SH-SY5Y (cell line): Measurements from ENCODE around the gene LRRC8A.

ENCODE experiments used
- GATA2 ChIP-seq: IDR thresholded peaks from 2 replicates; pipeline ENCODE4 v1.6.1; 2011; ENCODE audit warnings: mild to moderate bottlenecking, low read depth, low read length
- GATA3 ChIP-seq: IDR thresholded peaks from 2 replicates; pipeline ENCODE4 v1.6.1; 2011; ENCODE audit warnings: low read depth, mild to moderate bottlenecking, low read length, moderate library complexity

Gene LRRC8A

GRCh38 chr9:128928624-128929023 is 46.7 kb downstream of the LRRC8A start:
- no peak for TF ChIP-seq GATA3
- TF ChIP-seq GATA2, result no peak

GRCh38 chr9:128929560-128929959 is 47.6 kb downstream of the LRRC8A start:
- TF ChIP-seq GATA3 (no peak), GATA2 (no peak)

GRCh38 chr9:128933731-128934130 is 51.8 kb downstream of the LRRC8A start:
- TF ChIP-seq GATA3 (no peak), GATA2 (no peak)

DNA sequence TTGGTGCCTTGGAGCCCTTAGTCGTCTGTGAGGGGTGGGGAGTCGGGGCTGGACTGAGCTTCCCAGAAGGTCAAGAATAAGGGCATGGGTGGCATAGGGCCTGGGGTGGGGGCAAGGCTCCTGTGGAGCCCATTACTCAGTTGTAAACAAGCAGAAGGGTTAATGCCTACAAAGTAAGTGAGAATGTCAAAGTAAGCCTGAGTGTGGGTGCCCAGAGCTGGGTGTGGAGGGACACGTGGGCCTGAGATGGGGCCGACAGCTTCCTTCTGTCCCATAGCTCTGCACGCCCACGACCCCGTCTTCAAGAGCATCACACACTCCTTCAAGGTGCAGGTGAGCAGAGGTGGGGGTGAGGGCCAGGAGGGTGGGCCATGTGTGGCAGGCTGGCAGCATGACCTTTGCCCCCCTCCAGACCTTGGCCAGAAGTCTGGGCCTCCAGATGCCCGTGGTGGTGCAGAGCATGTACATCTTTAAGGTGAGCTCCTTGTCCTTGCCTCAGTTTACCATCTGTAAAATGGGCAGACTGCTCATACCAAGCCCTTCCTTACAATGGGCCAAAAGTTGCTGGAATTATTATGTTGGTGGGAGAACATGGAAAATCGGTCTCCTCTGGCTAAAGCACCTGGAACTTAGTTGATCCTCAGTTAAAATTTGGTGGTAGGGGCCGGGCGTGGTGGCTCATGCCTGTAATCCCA is 54.4 kb downstream of the LRRC8A start:
- TF ChIP-seq GATA2, result no peak
- no peak for TF ChIP-seq GATA3

GRCh38 chr9:128937310-128938165 is 55.6 kb downstream of the LRRC8A start:
- TF ChIP-seq GATA3 (no peak), GATA2 (no peak)

- TF ChIP-seq GATA3 (no peak), GATA2 (no peak)
Measured at GRCh38 chr9:128940271-128940921, 58.5 kb downstream of the LRRC8A start.

GRCh38 chr9:128940946-128941755 is 59.2 kb downstream of the LRRC8A start:
- no peak for TF ChIP-seq GATA3
- no peak for TF ChIP-seq GATA2

DNA sequence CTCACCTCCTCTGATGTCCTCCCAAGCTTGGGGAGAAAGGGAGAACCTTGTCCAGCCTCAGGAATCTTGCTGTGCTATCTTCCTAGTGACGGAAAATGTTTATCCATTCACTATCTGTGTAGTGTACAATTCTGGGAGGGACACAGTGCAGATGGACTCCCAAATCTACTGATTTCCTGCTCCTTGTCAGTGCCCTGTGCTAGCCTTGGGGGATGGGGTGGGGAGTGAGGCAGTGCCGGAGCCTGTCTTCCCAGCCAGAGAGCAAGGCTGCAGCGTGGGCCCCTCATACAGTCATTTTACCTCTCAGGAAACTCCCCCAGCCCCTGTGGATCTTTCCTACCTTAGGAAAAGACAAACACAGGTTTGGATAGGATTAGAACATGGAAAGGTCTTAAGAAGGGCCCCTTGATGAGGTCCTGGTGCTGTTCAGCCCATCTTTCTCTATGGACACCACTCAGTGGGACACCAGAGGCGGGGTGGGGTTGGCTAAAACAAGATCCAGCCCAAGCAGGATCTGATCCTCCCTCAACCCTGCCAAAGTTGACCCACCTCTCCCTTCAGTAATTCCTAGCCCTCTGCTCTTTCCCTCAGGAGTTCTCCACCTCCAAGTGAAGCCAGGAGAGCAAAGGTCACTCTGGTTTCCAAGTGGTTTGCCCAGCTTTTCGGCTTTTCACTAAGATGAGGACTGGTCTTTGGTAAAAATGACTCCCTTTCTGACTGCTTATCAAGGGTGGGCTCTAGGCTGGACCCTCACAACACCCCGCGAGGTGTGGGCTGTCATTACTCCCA is 62.1 kb downstream of the LRRC8A start:
- TF ChIP-seq GATA3 (no peak), GATA2 (no peak)

GRCh38 chr9:128945798-128946501 is 64.0 kb downstream of the LRRC8A start:
- TF ChIP-seq GATA3 (no peak), GATA2 (no peak)

- TF ChIP-seq GATA3, result no peak
- TF ChIP-seq GATA2, result no peak
Measured at GRCh38 chr9:128946571-128947276, 64.8 kb downstream of the LRRC8A start.

DNA sequence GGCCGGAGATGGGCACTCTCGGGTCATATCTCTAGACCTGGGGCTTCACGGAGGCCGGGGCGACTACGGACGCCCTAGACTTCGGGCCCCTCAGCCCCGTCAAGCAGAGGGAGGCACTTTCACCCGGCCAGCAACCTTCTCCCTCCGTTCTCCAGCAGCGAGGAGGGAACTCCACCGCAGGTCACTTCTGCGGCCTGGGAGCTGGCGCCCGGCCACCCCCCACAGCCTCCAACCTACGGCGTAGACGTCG is 65.3 kb downstream of the LRRC8A start:
- TF ChIP-seq GATA3 (no peak), GATA2 (no peak)

GRCh38 chr9:128947527-128948301 is 65.8 kb downstream of the LRRC8A start, which contains the start of the genes DOLK and NUP188:
TSS of gene DOLK (minus strand) at chr9:128947603. CDS start at chr9:128947303, 300 bp downstream.
TSS of gene NUP188 (plus strand) at chr9:128947699. CDS start at chr9:128947720, 21 bp downstream.
- TF ChIP-seq GATA2, result no peak
- no peak for TF ChIP-seq GATA3
